Trophoblast cell (in vitro differentiated cells and primary cell): ENCODE measurements around the gene ZNF615. TPM values are rescaled to one million over a fixed set of nuclear protein-coding genes. Genes with fewer than 3 reads are reported as not detected.
"Not testable (repeated sequence)": the region's sequence is repeated elsewhere in the genome, so short reads cannot be mapped to it uniquely, and the experiment has no call there.

ENCODE experiments used
- DNase-seq, 2 donors: peaks; one replicate each; pipeline ENCODE4 v3.0.0-alpha.2; 2016
- H2AFZ ChIP-seq: 2 replicates; pipeline ENCODE4 v1.6.1; 2013; ENCODE audit warnings: low read length, moderate library complexity, mild to moderate bottlenecking; ENCODE audit not compliant: insufficient read depth, poor library complexity
- H2AK5ac ChIP-seq: 2 replicates; pipeline ENCODE4 v1.6.1; 2013; ENCODE audit warnings: mild to moderate bottlenecking, low read length
- H2BK120ac ChIP-seq: 2 replicates; pipeline ENCODE4 v1.6.1; 2013; ENCODE audit warnings: low read length, mild to moderate bottlenecking, moderate library complexity; ENCODE audit not compliant: insufficient read depth, poor library complexity
- H2BK12ac ChIP-seq: 2 replicates; pipeline ENCODE4 v1.6.1; 2013; ENCODE audit warnings: mild to moderate bottlenecking, low read length, moderate library complexity
- H2BK5ac ChIP-seq: 2 replicates; pipeline ENCODE4 v1.6.1; 2013; ENCODE audit warnings: low read length, low read depth, moderate library complexity, mild to moderate bottlenecking; ENCODE audit not compliant: poor library complexity
- H3K14ac ChIP-seq: 2 replicates; pipeline ENCODE4 v1.6.1; 2013; ENCODE audit warnings: mild to moderate bottlenecking, low read length
- H3K18ac ChIP-seq: 2 replicates; pipeline ENCODE4 v1.6.1; 2013; ENCODE audit warnings: mild to moderate bottlenecking, low read length
- H3K23ac ChIP-seq: 2 replicates; pipeline ENCODE4 v1.6.1; 2013; ENCODE audit warnings: low read length
- H3K27ac ChIP-seq: 2 replicates; pipeline ENCODE4 v1.5.1; 2013; ENCODE audit warnings: low read depth, mild to moderate bottlenecking, inconsistent platforms, low read length, moderate library complexity
- H3K27me3 ChIP-seq: 2 replicates; pipeline ENCODE4 v1.6.1; 2013; ENCODE audit warnings: inconsistent platforms, mild to moderate bottlenecking, low read length, moderate library complexity; ENCODE audit not compliant: insufficient read depth
- H3K36me3 ChIP-seq, 2 experiments: 1 replicate in 1 of 2; 2 replicates in 1 of 2; pipeline ENCODE4 v1.6.1; 2013; ENCODE audit warnings: low read length in 2 of 2, mild to moderate bottlenecking in 2 of 2, moderate library complexity in 1 of 2; ENCODE audit not compliant: insufficient read depth in 2 of 2, control insufficient read depth in 1 of 2
- H3K4ac ChIP-seq: 2 replicates; pipeline ENCODE4 v1.6.1; 2013; ENCODE audit warnings: low read depth, mild to moderate bottlenecking, low read length, moderate library complexity
- H3K4me1 ChIP-seq, 2 experiments: 1 replicate in 1 of 2; 2 replicates in 1 of 2; pipeline ENCODE4 v1.6.1; 2013; ENCODE audit warnings: low read length in 2 of 2, mild to moderate bottlenecking in 2 of 2, moderate library complexity in 1 of 2; ENCODE audit not compliant: insufficient read depth in 2 of 2, control insufficient read depth in 1 of 2
- H3K4me2 ChIP-seq: 2 replicates; pipeline ENCODE4 v1.6.1; 2013; ENCODE audit warnings: inconsistent platforms, mild to moderate bottlenecking, low read length, moderate library complexity
- H3K4me3 ChIP-seq: 2 replicates; pipeline ENCODE4 v1.5.1; 2013; ENCODE audit warnings: mild to moderate bottlenecking, low read depth, low read length, inconsistent platforms
- H3K79me1 ChIP-seq: one replicate; pipeline ENCODE4 v1.6.1; 2013; ENCODE audit warnings: low read length
- H3K79me2 ChIP-seq: 2 replicates; pipeline ENCODE4 v1.6.1; 2013; ENCODE audit warnings: low read length, mild to moderate bottlenecking; ENCODE audit not compliant: control insufficient read depth, insufficient read depth, poor library complexity
- H3K9ac ChIP-seq: 2 replicates; pipeline ENCODE4 v1.6.1; 2013; ENCODE audit warnings: mild to moderate bottlenecking, low read length
- H3K9me3 ChIP-seq: 2 replicates; pipeline ENCODE4 v1.6.1; 2013; ENCODE audit warnings: low read depth, mild to moderate bottlenecking, control low read depth, inconsistent platforms, low read length; ENCODE audit not compliant: insufficient read depth
- H4K12ac ChIP-seq: 2 replicates; pipeline ENCODE4 v1.6.1; 2013; ENCODE audit warnings: low read depth, mild to moderate bottlenecking, low read length, moderate library complexity
- H4K8ac ChIP-seq: 2 replicates; pipeline ENCODE4 v1.6.1; 2013; ENCODE audit warnings: low read depth, mild to moderate bottlenecking, low read length, moderate library complexity
- H4K91ac ChIP-seq: one replicate; pipeline ENCODE4 v1.6.1; 2013; ENCODE audit warnings: low read depth, mild to moderate bottlenecking, low read length, moderate library complexity
- WGBS: extraction: QIAGEN DNeasy Blood & Tissue Kit; methylation state at CpG from one replicate; pipeline ENCODE4 v1.1.7; 2013; ENCODE audit warnings: missing lambda C conversion rate; ENCODE audit not compliant: insufficient read length, insufficient coverage; ENCODE audit errors: extremely low coverage; 5-methylcytosine and 5-hydroxymethylcytosine counted together
- polyA plus RNA-seq: library from polyadenylated mRNA; stranded (reverse); fragments of 200-250 nt; gene quantifications from 2 replicates; pipeline ENCODE4 v1.2.3, GENCODE V29; 2013

Gene ZNF615
- 5.6 and 5.7 TPM in 2 replicates for polyA plus RNA-seq

GRCh38 chr19:52007806-52008557 is at the start of gene ZNF615:
Gene ZNF615, minus strand, starts transcription at chr19:52008211. Its CDS starts 4,500 bp downstream, at chr19:52003711.
- WGBS = no CpG with 5 or more reads among the region's 44 CpGs
- Histone ChIP-seq H3K4me1 (peaks cover 0 to 3% of the 10 kb centered on the region in 2 experiments), H2BK12ac (peak within 1 kb of the TSS; percentile 29), H2BK5ac (peak within 1 kb of the TSS; percentile 13), H2BK120ac (peak within 1 kb of the TSS; percentile 65), H3K23ac (no peak within 1 kb of the TSS), H4K12ac (peak within 1 kb of the TSS; percentile 73), H2AFZ (peak within 1 kb of the TSS; percentile 86), H3K18ac (peak within 1 kb of the TSS; percentile 70), H3K36me3 (peaks cover 6 to 7% of the 10 kb centered on the region in 2 experiments), H3K4me3 (peak within 1 kb of the TSS; percentile 87), H3K14ac (peak within 1 kb of the TSS; percentile 55), H3K4me2 (peak within 1 kb of the TSS; percentile 78), H3K9me3 (no peaks in the 10 kb centered on the region), H3K79me2 (peaks cover 6% of the 10 kb centered on the region), H4K91ac (peak within 1 kb of the TSS; percentile 71), H3K9ac (peak within 1 kb of the TSS; percentile 30), H3K4ac (peak within 1 kb of the TSS; percentile 49), H3K27me3 (no peaks in the 10 kb centered on the region), H3K79me1 (peaks cover 10% of the 10 kb centered on the region), H2AK5ac (peak within 1 kb of the TSS; percentile 44), H3K27ac (no peak within 1 kb of the TSS), H4K8ac (peak within 1 kb of the TSS; percentile 96)
- DNase-seq = peak; percentile 83 to 93

DNA sequence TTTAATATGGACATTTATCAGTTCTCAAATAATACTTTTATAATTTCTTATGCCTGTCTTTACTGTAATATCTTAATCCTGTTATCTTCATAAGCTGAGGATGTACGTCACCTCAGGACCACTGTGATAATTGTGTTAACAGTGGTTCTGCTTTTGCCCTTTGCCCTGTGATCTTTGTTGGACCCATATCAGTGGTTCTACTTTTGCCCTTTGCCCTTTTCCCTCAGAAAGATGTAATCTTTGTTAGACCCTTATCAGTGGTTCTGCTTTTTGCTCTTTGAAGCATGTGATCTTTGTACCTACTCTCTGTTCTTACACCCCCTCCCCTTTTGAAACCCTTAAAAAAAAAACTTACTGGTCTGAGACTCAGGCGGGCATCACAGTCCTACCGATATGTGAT is 48.5 kb upstream of the ZNF615 start:
- WGBS = no CpG with 5 or more reads among the region's 3 CpGs
- not testable (repeated sequence) for H3K9me3 ChIP-seq, H3K4me3 ChIP-seq, H2BK12ac ChIP-seq, DNase-seq, H4K12ac ChIP-seq, H3K14ac ChIP-seq, H3K9ac ChIP-seq, H3K4me2 ChIP-seq, H3K4ac ChIP-seq, H4K91ac ChIP-seq, H4K8ac ChIP-seq, H3K27ac ChIP-seq, H3K27me3 ChIP-seq, H3K23ac ChIP-seq, H3K79me1 ChIP-seq, H2AK5ac ChIP-seq, H3K18ac ChIP-seq, H3K79me2 ChIP-seq, H2BK120ac ChIP-seq, H3K4me1 ChIP-seq, H3K36me3 ChIP-seq, H2AFZ ChIP-seq, H2BK5ac ChIP-seq

- not testable (repeated sequence) for H3K27me3 ChIP-seq, H3K23ac ChIP-seq, H3K4me1 ChIP-seq, DNase-seq, H3K27ac ChIP-seq, H4K12ac ChIP-seq, H3K9ac ChIP-seq, H3K36me3 ChIP-seq, H3K18ac ChIP-seq, H2AFZ ChIP-seq, H3K79me1 ChIP-seq, H2BK5ac ChIP-seq, H2AK5ac ChIP-seq, H3K9me3 ChIP-seq, H3K4me3 ChIP-seq, H3K4ac ChIP-seq, H3K79me2 ChIP-seq, H4K91ac ChIP-seq, H2BK12ac ChIP-seq, H3K4me2 ChIP-seq, H2BK120ac ChIP-seq, H4K8ac ChIP-seq, H3K14ac ChIP-seq
- no CpG with 5 or more reads among the region's 1 CpG for WGBS
Measured at GRCh38 chr19:52051736-52052135, 43.7 kb upstream of the ZNF615 start.

DNA sequence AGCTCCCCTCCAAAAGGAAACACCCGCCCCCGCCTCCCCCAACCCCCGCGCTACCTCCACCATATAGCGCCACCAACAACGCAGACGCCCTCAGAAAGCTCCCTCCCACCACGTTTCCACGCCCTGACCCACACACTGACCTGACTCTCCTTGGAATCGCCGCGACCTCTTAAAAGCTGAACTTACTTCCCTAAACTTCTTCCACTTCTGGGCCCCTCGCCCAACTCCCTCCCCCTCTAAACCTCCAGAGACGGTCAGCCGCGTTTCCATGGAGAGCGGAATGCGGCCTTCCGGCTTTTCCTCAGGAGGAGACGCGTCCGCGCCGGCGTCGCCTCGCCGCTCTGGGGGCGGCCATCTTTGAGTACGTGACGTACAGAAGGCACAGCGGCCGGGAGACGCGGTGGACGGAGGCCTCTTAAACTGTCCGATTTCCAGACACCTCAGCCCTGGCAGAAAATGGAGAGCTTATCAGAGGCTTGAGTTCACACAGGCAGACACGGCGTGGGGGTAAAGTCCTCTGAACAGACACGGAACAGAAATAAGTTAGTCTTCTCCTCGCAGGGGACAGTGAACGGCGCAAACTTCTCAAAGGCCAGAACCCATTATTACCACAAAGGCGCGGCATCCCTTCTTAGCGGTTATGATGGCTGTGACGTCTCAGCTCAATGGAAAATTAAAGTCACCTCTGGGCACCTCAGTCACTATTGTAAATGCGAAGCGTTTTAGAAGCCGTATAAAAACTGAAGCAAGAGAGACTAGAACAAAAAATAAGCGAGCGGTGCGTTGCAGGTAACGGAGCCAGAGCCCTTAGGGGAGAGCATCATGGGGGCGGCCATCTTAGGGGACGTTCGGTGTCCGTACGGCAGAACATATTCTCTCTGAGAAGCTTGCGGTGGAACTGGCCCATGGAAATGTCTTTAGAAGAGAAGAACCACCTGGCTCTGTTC is 40.8 kb upstream of the ZNF615 start, which contains the start of gene ZNF432:
TSS of gene ZNF432 (minus strand) at position 284 of the 947 bp plus-strand sequence. CDS start 1,970 bp downstream, outside the sequence.
- peaks cover 6% of the 10 kb centered on the region for H3K79me1 ChIP-seq
- H3K14ac ChIP-seq = no peak within 1 kb of the TSS
- H3K36me3 ChIP-seq = peaks cover 5 to 12% of the 10 kb centered on the region in 2 experiments
- peak within 1 kb of the TSS; percentile 78 for H3K4me3 ChIP-seq
- no peaks in the 10 kb centered on the region for H3K27me3 ChIP-seq
- peak within 1 kb of the TSS; percentile 63 for H3K27ac ChIP-seq
- WGBS = no CpG with 5 or more reads among the region's 60 CpGs
- no peak within 1 kb of the TSS for H3K23ac ChIP-seq
- no peak within 1 kb of the TSS for H2BK12ac ChIP-seq
- H3K79me2 ChIP-seq = peaks cover 2% of the 10 kb centered on the region
- no peak within 1 kb of the TSS for H2AK5ac ChIP-seq
- peak within 1 kb of the TSS; percentile 60 for H4K91ac ChIP-seq
- peak within 1 kb of the TSS; percentile 2 for H2BK120ac ChIP-seq
- peak; percentile 90 to 95 for DNase-seq
- peak within 1 kb of the TSS; percentile 35 for H3K4ac ChIP-seq
- no peaks in the 10 kb centered on the region for H3K9me3 ChIP-seq
- peak within 1 kb of the TSS; percentile 78 for H3K4me2 ChIP-seq
- peak within 1 kb of the TSS; percentile 71 for H2BK5ac ChIP-seq
- H4K8ac ChIP-seq = peak within 1 kb of the TSS; percentile 64
- peak within 1 kb of the TSS; percentile 69 for H2AFZ ChIP-seq
- H3K9ac ChIP-seq = peak within 1 kb of the TSS; percentile 91
- H3K18ac ChIP-seq = peak within 1 kb of the TSS; percentile 81
- no peaks in the 10 kb centered on the region for H3K4me1 ChIP-seq
- peak within 1 kb of the TSS; percentile 49 for H4K12ac ChIP-seq
